Measurements from ENCODE around the gene LMF1.

DNA sequence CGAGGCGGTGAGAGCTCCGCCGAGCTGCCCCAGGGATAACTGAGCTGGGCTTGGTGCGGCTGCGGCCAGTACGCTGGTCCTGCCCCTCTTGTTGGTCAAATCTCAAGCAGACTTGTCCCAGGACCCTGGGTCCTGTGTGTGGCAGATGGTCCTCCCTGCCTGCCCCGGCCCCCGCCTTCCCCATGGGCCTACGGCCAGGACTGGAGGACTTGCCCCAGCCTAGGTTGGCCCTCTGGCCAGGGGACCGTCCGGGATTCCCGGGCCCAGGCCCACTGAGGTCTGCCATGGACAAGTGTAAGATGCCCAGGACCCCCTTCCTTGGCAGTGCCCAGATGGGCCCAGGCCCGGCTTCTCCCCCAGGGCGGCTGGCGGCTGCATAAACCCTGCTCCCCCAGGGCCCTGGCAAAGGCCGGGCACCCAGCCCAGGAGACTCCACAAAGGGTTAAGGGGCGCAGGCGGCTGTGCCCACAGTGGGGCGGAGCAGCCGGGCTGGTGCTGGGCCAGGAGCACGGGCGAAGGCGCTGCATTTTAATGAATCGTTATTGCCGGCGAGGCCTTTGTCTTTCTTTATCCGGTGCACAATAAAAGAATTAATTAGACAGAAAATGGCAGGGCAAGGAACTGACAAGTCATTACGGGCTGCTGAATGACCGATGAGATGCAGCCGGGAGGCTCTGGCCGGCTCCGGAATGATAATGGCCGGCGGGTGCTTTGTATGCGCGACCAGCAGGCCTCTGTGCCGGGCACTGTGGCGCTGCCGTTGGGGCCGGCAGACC lies 19.9 kb upstream of the LMF1 start:
- TF ChIP-seq, protein P1, sequence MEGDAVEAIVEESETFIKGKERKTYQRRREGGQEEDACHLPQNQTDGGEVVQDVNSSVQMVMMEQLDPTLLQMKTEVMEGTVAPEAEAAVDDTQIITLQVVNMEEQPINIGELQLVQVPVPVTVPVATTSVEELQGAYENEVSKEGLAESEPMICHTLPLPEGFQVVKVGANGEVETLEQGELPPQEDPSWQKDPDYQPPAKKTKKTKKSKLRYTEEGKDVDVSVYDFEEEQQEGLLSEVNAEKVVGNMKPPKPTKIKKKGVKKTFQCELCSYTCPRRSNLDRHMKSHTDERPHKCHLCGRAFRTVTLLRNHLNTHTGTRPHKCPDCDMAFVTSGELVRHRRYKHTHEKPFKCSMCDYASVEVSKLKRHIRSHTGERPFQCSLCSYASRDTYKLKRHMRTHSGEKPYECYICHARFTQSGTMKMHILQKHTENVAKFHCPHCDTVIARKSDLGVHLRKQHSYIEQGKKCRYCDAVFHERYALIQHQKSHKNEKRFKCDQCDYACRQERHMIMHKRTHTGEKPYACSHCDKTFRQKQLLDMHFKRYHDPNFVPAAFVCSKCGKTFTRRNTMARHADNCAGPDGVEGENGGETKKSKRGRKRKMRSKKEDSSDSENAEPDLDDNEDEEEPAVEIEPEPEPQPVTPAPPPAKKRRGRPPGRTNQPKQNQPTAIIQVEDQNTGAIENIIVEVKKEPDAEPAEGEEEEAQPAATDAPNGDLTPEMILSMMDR (IDR thresholded peaks at IDR 0.05), result no peak
- TF ChIP-seq POLR2A (IDR thresholded peaks at IDR 0.05), result no peak
- TF ChIP-seq POLR2AphosphoS5 (IDR thresholded peaks at IDR 0.05), result no peak
- no peak for TF ChIP-seq EP300 (IDR thresholded peaks at IDR 0.05)

Measured in upper lobe of left lung (tissue), 4 donors.